Measurements from ENCODE around the gene ANKRD33B. TPM values are rescaled to one million over a fixed set of nuclear protein-coding genes. Genes with fewer than 3 reads are reported as not detected.

Gene ANKRD33B
- total RNA-seq, 4 donors from 2014 or later = 4.4 to 17.2 (median 5.9) TPM

DNA sequence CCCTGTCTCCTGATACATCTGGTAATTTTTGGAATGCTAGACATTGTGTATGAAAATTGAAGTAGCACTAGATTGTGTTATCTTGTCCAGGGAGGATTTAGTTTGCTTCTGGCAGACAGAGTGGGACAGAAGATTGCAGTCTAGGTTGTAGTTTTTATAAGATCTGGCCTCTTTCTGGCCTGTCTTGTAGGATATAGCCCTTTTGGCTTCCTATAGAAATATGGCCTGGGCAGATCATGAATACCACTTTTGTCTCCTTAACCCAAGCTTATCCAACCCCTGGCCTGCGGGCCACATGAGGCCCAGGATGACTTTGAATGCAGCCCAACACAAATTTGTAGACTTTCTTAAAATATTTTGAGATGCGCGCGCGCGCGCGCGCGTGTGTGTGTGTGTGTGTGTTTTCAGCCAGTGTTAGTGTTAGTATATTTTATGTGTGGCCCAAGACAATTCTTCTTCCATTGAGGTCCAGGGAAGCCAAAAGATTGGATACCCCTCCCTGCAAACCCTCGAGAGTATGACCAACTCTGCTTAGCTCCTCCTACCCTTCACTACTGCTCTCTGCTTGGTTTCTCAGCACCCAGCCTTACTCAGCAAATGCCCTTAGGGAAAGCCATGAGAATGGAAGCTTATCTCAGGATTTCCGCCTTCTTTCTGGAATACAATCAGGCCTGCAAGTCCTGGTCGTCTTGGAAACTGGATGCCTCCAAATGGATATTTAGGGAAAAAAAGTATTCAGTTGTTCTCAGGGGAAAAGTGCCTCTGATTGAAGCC is 26.5 kb downstream of the ANKRD33B start:
- Histone ChIP-seq H3K27me3 (no peaks in the 10 kb centered on the region), H3K4me3 (no peak overlapping the region), H3K9me3 (peaks cover 0 to 9% (median 0%) of the 10 kb centered on the region in 3 donors), H3K36me3 (no peaks in the 10 kb centered on the region), H3K4me1 (peaks cover 0 to 4% (median 0%) of the 10 kb centered on the region in 3 donors), H3K27ac (peak overlapping the region in 1 of 4 donors; percentile 19)
- TF ChIP-seq POLR2A (IDR thresholded peaks at IDR 0.05) = no peak
- WGBS, 2 donors (ENCODE audit: low coverage in 1 of 2) = 61% methylated on average over 11 of the region's 13 CpGs; no CpG with 5 or more reads in 1 of the 2 donors
- peak; percentile 34 for ATAC-seq

GRCh38 chr5:10591159-10591558 is 27.3 kb downstream of the ANKRD33B start:
- no peak for ATAC-seq
- Histone ChIP-seq H3K4me1 (peaks cover 0 to 6% (median 2%) of the 10 kb centered on the region in 3 donors), H3K4me3 (no peak overlapping the region), H3K36me3 (no peaks in the 10 kb centered on the region), H3K9me3 (peaks cover 0 to 9% (median 0%) of the 10 kb centered on the region in 3 donors), H3K27me3 (no peaks in the 10 kb centered on the region), H3K27ac (no peak overlapping the region)
- WGBS, 2 donors (ENCODE audit: low coverage in 1 of 2) = 85 to 90% methylated on average over 2 to 5 of the region's 6 CpGs
- TF ChIP-seq EP300 (IDR thresholded peaks at IDR 0.05) = no peak
- TF ChIP-seq POLR2A (IDR thresholded peaks at IDR 0.05) = no peak
- TF ChIP-seq POLR2AphosphoS5 (IDR thresholded peaks at IDR 0.05) = no peak
- TF ChIP-seq CTCF (IDR thresholded peaks at IDR 0.05) = no peak

DNA sequence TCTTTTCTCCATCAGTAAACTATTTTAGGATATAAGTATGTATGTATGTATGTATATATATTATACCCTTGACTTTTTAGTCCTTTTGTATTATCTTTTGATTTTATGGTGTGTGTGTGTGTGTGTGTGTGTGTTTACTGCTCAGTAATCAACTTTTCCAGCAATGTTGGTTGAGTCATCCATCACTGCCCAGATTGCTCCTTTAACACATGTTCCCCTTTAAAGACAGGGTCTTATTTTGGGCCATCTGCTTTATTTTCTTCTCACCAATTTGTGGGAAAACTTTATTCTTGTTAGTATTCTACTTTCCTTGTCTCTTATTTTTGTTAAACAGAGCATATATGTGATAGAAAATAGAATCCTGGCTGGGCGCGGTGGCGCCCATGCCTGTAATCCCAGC is 28.1 kb downstream of the ANKRD33B start:
- TF ChIP-seq POLR2AphosphoS5 (IDR thresholded peaks at IDR 0.05) = no peak
- TF ChIP-seq CTCF (IDR thresholded peaks at IDR 0.05) = no peak
- TF ChIP-seq POLR2A (IDR thresholded peaks at IDR 0.05) = no peak
- TF ChIP-seq EP300 (IDR thresholded peaks at IDR 0.05) = no peak
- no peak overlapping the region for H3K4me3 ChIP-seq
- peaks cover 0 to 9% (median 0%) of the 10 kb centered on the region in 3 donors for H3K9me3 ChIP-seq
- peaks cover 0 to 6% (median 6%) of the 10 kb centered on the region in 3 donors for H3K4me1 ChIP-seq
- H3K36me3 ChIP-seq = no peaks in the 10 kb centered on the region
- H3K27ac ChIP-seq = no peak overlapping the region
- no peak for ATAC-seq
- H3K27me3 ChIP-seq = no peaks in the 10 kb centered on the region
- WGBS, 2 donors (ENCODE audit: low coverage in 1 of 2) = 0% methylated on average over 1 of the region's 3 CpGs; no CpG with 5 or more reads in 1 of the 2 donors

DNA sequence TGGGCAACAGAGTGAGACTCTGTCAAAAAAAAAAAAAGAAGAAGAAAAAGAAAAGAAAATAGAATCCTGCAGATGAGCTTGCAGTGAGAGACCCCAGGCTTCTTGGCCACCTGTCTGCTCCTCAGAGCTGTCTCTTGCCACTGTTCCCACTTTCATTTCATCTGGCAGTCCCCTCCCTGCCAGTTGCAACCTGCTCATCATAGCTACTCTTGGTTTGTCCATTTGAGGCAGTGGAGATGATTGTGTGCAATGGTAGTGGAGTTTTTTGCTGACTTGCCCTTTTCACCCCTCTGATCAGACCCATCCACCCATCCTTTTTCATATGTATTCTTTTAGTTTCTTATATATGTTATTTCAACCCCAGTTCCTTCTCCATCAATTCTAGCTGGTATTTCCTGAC is 28.7 kb downstream of the ANKRD33B start:
- TF ChIP-seq POLR2AphosphoS5 (IDR thresholded peaks at IDR 0.05) = no peak
- no peak for TF ChIP-seq EP300 (IDR thresholded peaks at IDR 0.05)
- TF ChIP-seq CTCF (IDR thresholded peaks at IDR 0.05) = no peak
- TF ChIP-seq POLR2A (IDR thresholded peaks at IDR 0.05) = no peak
- ATAC-seq = no peak
- no peaks in the 10 kb centered on the region for H3K27me3 ChIP-seq

DNA sequence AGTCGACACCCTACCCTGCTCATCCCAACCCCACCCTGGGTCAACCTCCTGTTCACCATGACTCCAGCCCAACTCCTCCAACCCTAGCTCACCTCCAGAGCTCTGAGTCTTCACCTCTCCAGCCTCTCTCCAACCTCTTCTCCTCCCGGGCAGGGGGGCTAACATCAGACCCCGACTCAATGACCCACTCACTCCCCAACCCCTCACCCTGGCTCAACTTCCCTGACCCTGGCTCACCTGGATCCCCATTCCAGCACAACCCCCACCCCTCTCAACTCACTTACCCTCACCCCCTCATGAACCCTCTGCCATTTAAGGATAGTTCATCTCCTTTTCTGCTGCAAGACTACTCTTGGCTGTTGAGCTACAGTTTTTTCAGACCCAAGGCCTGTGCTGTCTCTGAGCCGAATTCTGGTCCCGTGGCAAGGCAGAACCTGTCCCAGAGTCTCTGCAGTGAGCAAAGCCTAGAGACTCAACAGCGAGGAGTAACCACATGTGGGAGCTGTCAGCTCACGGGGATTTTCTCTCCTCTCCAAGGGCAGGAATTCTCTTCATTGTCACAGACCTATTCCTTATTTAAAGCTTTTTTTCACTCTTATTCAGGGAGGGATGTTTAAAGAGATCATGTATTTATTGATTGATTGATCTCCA is 29.8 kb downstream of the ANKRD33B start:
- Histone ChIP-seq H3K9me3 (peaks cover 0 to 4% (median 0%) of the 10 kb centered on the region in 3 donors), H3K4me3 (no peak overlapping the region), H3K27me3 (no peaks in the 10 kb centered on the region), H3K4me1 (peaks cover 0 to 6% (median 6%) of the 10 kb centered on the region in 3 donors), H3K36me3 (no peaks in the 10 kb centered on the region), H3K27ac (no peak overlapping the region)
- 87 to 100% methylated on average over 1 to 7 of the region's 7 CpGs for WGBS, 2 donors (ENCODE audit: low coverage in 1 of 2)
- TF ChIP-seq POLR2AphosphoS5 (IDR thresholded peaks at IDR 0.05) = no peak
- no peak for TF ChIP-seq EP300 (IDR thresholded peaks at IDR 0.05)
- no peak for TF ChIP-seq CTCF (IDR thresholded peaks at IDR 0.05)
- TF ChIP-seq POLR2A (IDR thresholded peaks at IDR 0.05) = no peak
- ATAC-seq = no peak

More for the DNA sequence above, 28.7 kb downstream of the ANKRD33B start:
- peaks cover 0 to 6% (median 6%) of the 10 kb centered on the region in 3 donors for H3K4me1 ChIP-seq
- H3K9me3 ChIP-seq = peaks cover 0 to 9% (median 0%) of the 10 kb centered on the region in 3 donors
- no peaks in the 10 kb centered on the region for H3K36me3 ChIP-seq
- no peak overlapping the region for H3K27ac ChIP-seq
- no peak overlapping the region for H3K4me3 ChIP-seq
